Measurements from ENCODE around the gene CFAP74. TPM values are rescaled to one million over a fixed set of nuclear protein-coding genes. Genes with fewer than 3 reads are reported as not detected.

CFAP74 gene
- total and polyA plus RNA-seq, 2 of the 13 experiments (the other 11 are each of a cell fraction or from before 2014, with no cell fraction given): 0.27 to 0.62 TPM

GRCh38 chr1:1891349-1892078, 112.1 kb downstream of the CFAP74 start (continued):
- TF ChIP-seq DZIP1 (CRISPR knock-in tag; IDR thresholded peaks at IDR 0.05) (0 out of 2 replicates have a peak, but pooled peaks have one; percentile 39), FUBP1 (CRISPR knock-in tag; IDR thresholded peaks at IDR 0.05; ENCODE audit: borderline replicate concordance) (no peak), ZNF598 (CRISPR knock-in tag; IDR thresholded peaks at IDR 0.05; ENCODE audit: borderline replicate concordance) (0 out of 2 replicates have a peak, but pooled peaks have one; percentile 62), IRF9 (CRISPR knock-in tag; IDR thresholded peaks at IDR 0.05; ENCODE audit: borderline replicate concordance) (peak; percentile 47; the same call in 1 of the 2 replicates), TCF7 (IDR thresholded peaks at IDR 0.05; ENCODE audit: low read depth) (no peak), RBFOX2 (IDR thresholded peaks at IDR 0.05; ENCODE audit: low read depth, low read length) (peak; percentile 72), MTA1 (CRISPR knock-in tag; IDR thresholded peaks at IDR 0.05; ENCODE audit: borderline replicate concordance) (peak; percentile 27; the same call in 1 of the 2 replicates), CBFB (CRISPR knock-in tag; IDR thresholded peaks at IDR 0.05) (0 out of 2 replicates have a peak, but pooled peaks have one; percentile 17), PAX8 (CRISPR knock-in tag; IDR thresholded peaks at IDR 0.05; ENCODE audit: borderline replicate concordance) (no peak), ZNF543 (CRISPR knock-in tag; IDR thresholded peaks at IDR 0.05) (peak; percentile 67; the same call in 1 of the 2 replicates), ZNF737 (CRISPR knock-in tag; IDR thresholded peaks at IDR 0.05; ENCODE audit: borderline replicate concordance) (no peak), REXO4 (CRISPR knock-in tag; IDR thresholded peaks at IDR 0.05; ENCODE audit: borderline replicate concordance) (peak; percentile 57; the same call in 1 of the 2 replicates), TFAP4 (IDR thresholded peaks at IDR 0.05; ENCODE audit: borderline replicate concordance, low read depth) (peak; percentile 44; the same call in 1 of the 2 replicates), ZSCAN22 (CRISPR knock-in tag; IDR thresholded peaks at IDR 0.05) (no peak), MXD3 (CRISPR knock-in tag; IDR thresholded peaks at IDR 0.05) (peak; percentile 57; the same call in 1 of the 2 replicates)
- TF ChIP-seq, protein P1, sequence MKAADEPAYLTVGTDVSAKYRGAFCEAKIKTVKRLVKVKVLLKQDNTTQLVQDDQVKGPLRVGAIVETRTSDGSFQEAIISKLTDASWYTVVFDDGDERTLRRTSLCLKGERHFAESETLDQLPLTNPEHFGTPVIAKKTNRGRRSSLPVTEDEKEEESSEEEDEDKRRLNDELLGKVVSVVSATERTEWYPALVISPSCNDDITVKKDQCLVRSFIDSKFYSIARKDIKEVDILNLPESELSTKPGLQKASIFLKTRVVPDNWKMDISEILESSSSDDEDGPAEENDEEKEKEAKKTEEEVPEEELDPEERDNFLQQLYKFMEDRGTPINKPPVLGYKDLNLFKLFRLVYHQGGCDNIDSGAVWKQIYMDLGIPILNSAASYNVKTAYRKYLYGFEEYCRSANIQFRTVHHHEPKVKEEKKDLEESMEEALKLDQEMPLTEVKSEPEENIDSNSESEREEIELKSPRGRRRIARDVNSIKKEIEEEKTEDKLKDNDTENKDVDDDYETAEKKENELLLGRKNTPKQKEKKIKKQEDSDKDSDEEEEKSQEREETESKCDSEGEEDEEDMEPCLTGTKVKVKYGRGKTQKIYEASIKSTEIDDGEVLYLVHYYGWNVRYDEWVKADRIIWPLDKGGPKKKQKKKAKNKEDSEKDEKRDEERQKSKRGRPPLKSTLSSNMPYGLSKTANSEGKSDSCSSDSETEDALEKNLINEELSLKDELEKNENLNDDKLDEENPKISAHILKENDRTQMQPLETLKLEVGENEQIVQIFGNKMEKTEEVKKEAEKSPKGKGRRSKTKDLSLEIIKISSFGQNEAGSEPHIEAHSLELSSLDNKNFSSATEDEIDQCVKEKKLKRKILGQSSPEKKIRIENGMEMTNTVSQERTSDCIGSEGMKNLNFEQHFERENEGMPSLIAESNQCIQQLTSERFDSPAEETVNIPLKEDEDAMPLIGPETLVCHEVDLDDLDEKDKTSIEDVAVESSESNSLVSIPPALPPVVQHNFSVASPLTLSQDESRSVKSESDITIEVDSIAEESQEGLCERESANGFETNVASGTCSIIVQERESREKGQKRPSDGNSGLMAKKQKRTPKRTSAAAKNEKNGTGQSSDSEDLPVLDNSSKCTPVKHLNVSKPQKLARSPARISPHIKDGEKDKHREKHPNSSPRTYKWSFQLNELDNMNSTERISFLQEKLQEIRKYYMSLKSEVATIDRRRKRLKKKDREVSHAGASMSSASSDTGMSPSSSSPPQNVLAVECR (CRISPR knock-in tag; IDR thresholded peaks at IDR 0.05; ENCODE audit: borderline replicate concordance): peak; percentile 72; the same call in 1 of the 2 replicates

Data from HepG2 (cell line).